Epithelial cell of proximal tubule (primary cell): ENCODE measurements around the gene ATP2B1. TPM values are rescaled to one million over a fixed set of nuclear protein-coding genes. Genes with fewer than 3 reads are reported as not detected.

Experiments
- DNase-seq: peaks from one replicate; pipeline ENCODE4 v3.0.0-alpha.2; 2011; ENCODE audit warnings: low read depth
- H3K4me3 ChIP-seq: 2 replicates; pipeline ENCODE4 v1.5.1; 2011; ENCODE audit warnings: low read depth, mild to moderate bottlenecking, low read length
- total RNA-seq: library from RNA; depleted of rRNA; stranded (reverse); fragments of >200 nt; gene quantifications from 2 replicates; pipeline ENCODE4 v1.2.3, GENCODE V29; 2015
- TF ChIP-seq, protein P1 (sequence below): conservative IDR thresholded peaks from 2 replicates; pipeline ENCODE4 v1.5.1; 2012; ENCODE audit warnings: low read depth, mild to moderate bottlenecking, low read length

The ATP2B1 gene
- total RNA-seq, 1 donor from 2014 or later: 25.3 TPM

DNA sequence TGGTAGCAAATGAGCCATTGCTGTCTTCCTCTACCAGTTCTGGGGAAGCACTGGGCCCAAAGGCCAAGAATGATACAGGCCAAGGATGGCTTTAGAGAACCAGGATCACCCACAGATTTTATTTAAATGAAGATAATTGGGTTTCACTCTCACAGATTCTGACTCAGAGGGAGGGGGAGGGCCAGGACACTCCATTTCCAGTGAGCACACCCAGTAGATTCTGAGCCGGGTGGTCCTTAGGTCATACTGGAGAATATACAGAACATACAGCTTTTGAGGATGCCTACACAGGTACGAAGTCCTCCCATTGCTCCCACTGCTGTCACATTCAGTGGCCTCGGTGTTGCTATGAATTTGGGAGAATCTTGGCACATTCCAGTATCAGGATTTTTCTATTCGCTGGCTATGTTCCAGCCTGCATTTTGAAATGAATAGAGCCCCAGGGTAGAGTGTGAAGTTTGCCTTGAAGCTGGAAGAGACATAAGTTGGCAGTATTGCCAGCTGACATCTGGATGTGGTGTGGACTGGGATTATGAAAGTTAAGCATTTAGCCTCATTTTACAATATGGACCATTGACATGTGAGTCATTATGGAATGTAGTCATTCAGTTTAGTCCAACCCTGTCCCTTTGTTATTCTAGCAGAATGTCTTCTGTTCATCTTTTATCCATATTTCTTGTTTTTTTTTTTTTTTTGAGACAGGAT is 137.0 kb downstream of the ATP2B1 start:
- TF ChIP-seq, protein P1, sequence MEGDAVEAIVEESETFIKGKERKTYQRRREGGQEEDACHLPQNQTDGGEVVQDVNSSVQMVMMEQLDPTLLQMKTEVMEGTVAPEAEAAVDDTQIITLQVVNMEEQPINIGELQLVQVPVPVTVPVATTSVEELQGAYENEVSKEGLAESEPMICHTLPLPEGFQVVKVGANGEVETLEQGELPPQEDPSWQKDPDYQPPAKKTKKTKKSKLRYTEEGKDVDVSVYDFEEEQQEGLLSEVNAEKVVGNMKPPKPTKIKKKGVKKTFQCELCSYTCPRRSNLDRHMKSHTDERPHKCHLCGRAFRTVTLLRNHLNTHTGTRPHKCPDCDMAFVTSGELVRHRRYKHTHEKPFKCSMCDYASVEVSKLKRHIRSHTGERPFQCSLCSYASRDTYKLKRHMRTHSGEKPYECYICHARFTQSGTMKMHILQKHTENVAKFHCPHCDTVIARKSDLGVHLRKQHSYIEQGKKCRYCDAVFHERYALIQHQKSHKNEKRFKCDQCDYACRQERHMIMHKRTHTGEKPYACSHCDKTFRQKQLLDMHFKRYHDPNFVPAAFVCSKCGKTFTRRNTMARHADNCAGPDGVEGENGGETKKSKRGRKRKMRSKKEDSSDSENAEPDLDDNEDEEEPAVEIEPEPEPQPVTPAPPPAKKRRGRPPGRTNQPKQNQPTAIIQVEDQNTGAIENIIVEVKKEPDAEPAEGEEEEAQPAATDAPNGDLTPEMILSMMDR: no peak
- H3K4me3 ChIP-seq: no peak overlapping the region
- DNase-seq: no peak

DNA sequence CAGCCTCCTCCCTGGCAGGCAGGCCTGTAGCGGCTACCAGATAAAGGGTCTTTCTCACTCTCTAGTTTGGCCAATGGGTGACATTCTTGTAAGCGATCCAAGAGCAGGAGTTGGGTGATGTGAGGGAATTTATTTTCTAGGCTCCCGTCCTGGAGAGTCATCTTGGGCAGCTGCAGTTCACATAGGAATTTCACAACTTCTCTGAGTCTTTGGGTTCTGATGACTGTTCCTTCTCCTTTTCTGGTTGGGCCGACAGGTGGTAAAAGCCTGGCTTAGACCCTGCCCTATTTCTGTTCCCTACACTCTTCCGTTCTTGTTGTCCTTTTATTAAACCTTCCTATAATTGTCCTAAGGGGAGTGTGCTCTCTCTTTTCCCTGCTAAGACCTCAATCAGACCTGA is 140.2 kb downstream of the ATP2B1 start:
- TF ChIP-seq, protein P1: no peak
- DNase-seq: no peak
- no peak overlapping the region for H3K4me3 ChIP-seq

- TF ChIP-seq, protein P1: no peak
- no peak for DNase-seq
- no peak overlapping the region for H3K4me3 ChIP-seq
Measured at GRCh38 chr12:89567691-89568239, 140.9 kb downstream of the ATP2B1 start.

- H3K4me3 ChIP-seq: no peak overlapping the region
- TF ChIP-seq, protein P1: no peak
- DNase-seq: no peak
Measured at GRCh38 chr12:89566615-89567014, 142.0 kb downstream of the ATP2B1 start.

GRCh38 chr12:89565002-89565401 is 143.6 kb downstream of the ATP2B1 start:
- TF ChIP-seq, protein P1: no peak
- DNase-seq: no peak
- H3K4me3 ChIP-seq: no peak overlapping the region

DNA sequence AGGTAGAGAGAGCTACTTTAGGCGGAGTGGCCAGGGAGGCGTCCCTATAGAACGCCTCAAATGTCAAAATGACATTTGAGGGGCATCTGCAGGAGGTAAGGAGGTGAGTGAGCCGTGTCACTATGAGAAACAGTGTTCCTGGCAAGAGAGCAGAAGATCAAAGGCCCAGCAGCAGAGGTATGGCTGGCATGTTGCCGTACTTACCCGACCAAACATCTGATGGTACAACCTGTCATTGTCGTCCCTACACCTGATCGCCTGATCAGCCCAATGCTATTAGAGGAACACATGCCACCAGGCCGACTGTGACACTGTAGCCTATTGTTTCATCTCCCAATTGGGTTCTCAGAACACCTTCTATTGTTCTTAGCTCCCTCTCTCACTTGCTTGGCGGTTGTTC is 148.9 kb downstream of the ATP2B1 start:
- TF ChIP-seq, protein P1: no peak
- no peak for DNase-seq
- no peak overlapping the region for H3K4me3 ChIP-seq

DNA sequence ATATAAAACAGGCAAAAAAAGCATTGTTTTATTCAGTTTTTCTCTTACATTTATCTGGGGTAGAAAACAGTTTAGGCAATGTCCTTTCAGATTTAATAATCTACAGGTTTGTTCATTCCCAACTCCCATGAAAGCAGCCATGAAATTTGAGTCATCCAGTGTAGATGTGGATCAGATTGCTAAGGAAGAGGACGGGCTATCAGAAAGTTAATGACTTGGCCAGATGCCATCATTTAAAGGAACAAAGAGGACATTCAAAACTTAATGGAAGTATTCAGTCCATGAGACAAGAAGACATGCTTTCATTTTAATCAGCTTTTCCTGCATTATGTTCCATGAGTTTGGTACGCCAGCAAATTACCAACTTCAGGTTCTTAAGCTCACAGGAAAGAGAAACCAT is 151.7 kb downstream of the ATP2B1 start:
- H3K4me3 ChIP-seq: no peak overlapping the region
- no peak for DNase-seq
- TF ChIP-seq, protein P1: no peak
